RPMI8226 (cell line): ENCODE data around the gene LRP8.
"Not testable (repeated sequence)": the region's sequence is repeated elsewhere in the genome, so short reads cannot be mapped to it uniquely, and the experiment has no call there.

Experiments used
- DNase-seq: peaks from one replicate; pipeline ENCODE4 v3.0.0-alpha.2; 2015

The LRP8 gene

DNA sequence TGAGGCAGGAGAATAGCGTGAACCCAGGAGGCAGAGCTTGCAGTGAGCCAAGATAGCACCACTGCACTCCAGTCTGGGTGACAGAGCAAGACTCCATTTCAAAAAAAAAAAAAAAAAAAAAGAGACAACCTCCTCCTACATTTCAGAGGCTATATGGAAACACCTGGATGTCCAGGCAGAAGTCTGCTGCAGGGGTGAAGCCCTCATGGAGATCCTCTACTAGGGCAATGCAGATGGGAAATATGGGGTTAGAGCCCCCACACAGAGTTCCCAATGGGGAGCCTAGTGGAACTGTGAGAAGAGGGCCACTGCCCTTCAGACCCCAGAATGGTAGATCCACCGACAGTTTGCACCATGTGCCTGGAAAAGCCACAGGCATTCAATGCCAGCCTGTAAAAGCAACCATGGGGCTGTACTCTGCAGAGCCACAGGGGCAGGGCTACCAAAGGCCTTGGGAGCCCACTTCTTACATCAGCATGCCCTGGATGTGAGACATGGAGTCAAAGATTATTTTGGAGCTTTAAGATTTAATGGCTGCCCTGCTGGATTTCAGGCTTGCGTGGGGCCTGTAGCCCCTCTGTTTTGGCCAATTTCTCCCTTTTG lies 121.7 kb downstream of the LRP8 start:
- peak; percentile 35 for DNase-seq

GRCh38 chr1:53205496-53205895 lies 122.4 kb downstream of the LRP8 start:
- DNase-seq: not testable (repeated sequence)

DNA sequence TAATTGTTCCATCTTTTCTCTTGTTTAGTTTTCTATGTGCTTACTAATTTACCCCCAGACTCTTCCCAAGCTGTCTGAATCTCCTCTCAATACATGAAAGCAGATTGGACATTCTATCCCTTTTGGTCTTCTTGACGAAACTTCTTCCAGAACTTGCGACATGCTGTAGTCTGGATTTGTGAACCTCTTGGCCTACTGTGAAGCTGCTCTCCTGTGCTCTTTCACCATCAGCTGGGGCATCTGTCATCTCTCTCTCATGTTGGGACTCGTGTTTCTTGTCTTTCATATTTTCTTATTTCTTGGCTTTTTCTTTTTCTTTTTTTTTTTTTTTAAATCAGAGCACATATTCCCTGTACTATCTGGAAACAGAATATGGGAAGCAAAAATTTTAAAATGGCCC lies 124.4 kb downstream of the LRP8 start:
- DNase-seq: no peak

GRCh38 chr1:53198241-53198651 lies 129.6 kb downstream of the LRP8 start:
- DNase-seq: no peak

- DNase-seq: no peak
Measured at GRCh38 chr1:53197291-53198200, 130.3 kb downstream of the LRP8 start.

- peak; percentile 97 for DNase-seq
Measured at GRCh38 chr1:53196485-53197290, 131.2 kb downstream of the LRP8 start, which contains the start of gene CPT2. Gene CPT2 (plus strand): TSS chr1:53196824. CDS start chr1:53196944, 120 bp downstream.

GRCh38 chr1:53196017-53196484 lies 131.8 kb downstream of the LRP8 start:
- DNase-seq: no peak

DNA sequence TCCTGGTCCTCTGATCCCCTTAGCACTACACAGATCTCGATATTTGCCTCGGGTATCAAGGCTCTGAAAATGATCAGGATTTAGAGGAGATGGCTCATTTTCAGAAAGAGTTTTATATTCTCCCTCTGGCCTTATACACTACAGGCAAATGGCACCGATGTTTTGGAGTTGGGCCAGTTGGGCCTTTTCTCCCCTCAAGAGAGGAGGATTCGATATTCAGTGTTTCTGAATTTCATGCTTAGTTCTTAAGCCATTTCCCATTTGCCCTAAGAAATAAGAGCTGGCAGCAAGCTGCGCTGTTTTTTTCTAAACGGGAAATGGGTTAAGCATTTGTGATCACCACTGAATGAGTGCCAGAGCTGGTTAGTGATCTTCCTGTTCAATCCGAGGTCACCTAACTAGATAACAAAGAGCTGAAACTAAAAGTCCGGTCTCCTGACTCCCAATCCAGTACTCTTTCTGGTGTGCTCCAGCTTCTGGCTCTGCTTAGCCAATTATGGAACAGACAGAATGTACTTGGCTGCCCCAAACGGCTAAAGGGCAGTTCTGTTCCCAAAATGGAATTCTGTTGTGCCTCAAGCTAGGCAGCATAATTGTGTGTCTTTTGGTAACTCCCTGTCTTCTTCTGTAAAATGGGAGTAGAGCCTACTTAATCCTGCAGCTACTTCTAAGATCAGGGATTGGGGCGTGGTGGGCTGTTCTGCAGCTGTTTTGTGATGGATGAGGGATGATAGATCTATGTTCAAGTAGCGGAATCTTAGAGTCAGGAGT lies 132.4 kb downstream of the LRP8 start:
- DNase-seq: no peak
